Cerebellar cortex (tissue), 1 donor: ENCODE results near the gene PIGS.

Experiments
- DNase-seq: peaks from one replicate; pipeline ENCODE4 v3.0.0-alpha.2; 2015; ENCODE audit warnings: low spot score

PIGS gene

GRCh38 chr17:28506763-28507487 is 64.4 kb downstream of the PIGS start:
- DNase-seq = no peak

GRCh38 chr17:28505986-28506665 is 65.2 kb downstream of the PIGS start, which contains the start of gene FOXN1:
Gene FOXN1, plus strand, starts transcription at chr17:28506348. Its CDS starts 17,622 bp downstream, at chr17:28523970.
- DNase-seq = no peak

- DNase-seq = no peak
These were observed 67.9 kb downstream of the PIGS start for GRCh38 chr17:28503420-28503819.
